CD8-positive, alpha-beta memory T cell (primary cell): ENCODE results near the gene LRRIQ1. TPM values are rescaled to one million over a fixed set of nuclear protein-coding genes. Genes with fewer than 3 reads are reported as not detected.

ENCODE experiments used
- CTCF ChIA-PET: fragments of 350-600 bp; sonication (Branson Sonifier 250); formaldehyde crosslinking; loops from one replicate; lab custom pipeline; 2021; ENCODE audit warnings: antibody characterized with exemption; lab: Charles Lee
- POLR2A ChIA-PET: fragments of 350-600 bp; sonication (Branson Sonifier 250); formaldehyde crosslinking; loops from one replicate; lab custom pipeline; 2021; ENCODE audit warnings: antibody characterized with exemption; lab: Charles Lee
- DNase-seq, 5 donors: peaks; one replicate each; pipeline versions ENCODE4 v3.0.0 to v3.0.0-alpha.2; 2020 to 2022; ENCODE audit warnings: mixed read lengths in 1 of 5
- H3K27ac ChIP-seq: one replicate; pipeline ENCODE4 v1.7.0; 2013; ENCODE audit warnings: low read depth, mild to moderate bottlenecking, low read length, moderate library complexity
- H3K27me3 ChIP-seq: 2 replicates; pipeline ENCODE4 v1.7.0; 2013; ENCODE audit warnings: low read length, mild to moderate bottlenecking; ENCODE audit not compliant: insufficient read depth, poor library complexity, severe bottlenecking
- H3K36me3 ChIP-seq: 2 replicates; pipeline ENCODE4 v1.7.0; 2013; ENCODE audit warnings: mild to moderate bottlenecking, low read length, moderate library complexity; ENCODE audit not compliant: insufficient read depth
- H3K4me1 ChIP-seq: 2 replicates; pipeline ENCODE4 v1.7.0; 2013; ENCODE audit warnings: mild to moderate bottlenecking, low read length, moderate library complexity; ENCODE audit not compliant: insufficient read depth
- H3K4me3 ChIP-seq: 2 replicates; pipeline ENCODE4 v1.7.0; 2013; ENCODE audit warnings: mild to moderate bottlenecking, low read length
- H3K9me3 ChIP-seq: 2 replicates; pipeline ENCODE4 v1.7.0; 2013; ENCODE audit warnings: mild to moderate bottlenecking, low read length
- H3K27ac Mint-ChIP-seq, 8 donors: one replicate each; pipeline ENCODE4 v1.8.0; 2020 to 2021; ENCODE audit warnings: mixed read lengths in 8 of 8, mild to moderate bottlenecking in 6 of 8, inconsistent platforms in 3 of 8, moderate library complexity in 3 of 8
- H3K27me3 Mint-ChIP-seq, 2 donors: one replicate each; pipeline ENCODE4 v1.8.0; 2020 to 2021; ENCODE audit warnings: mixed read lengths in 2 of 2, mild to moderate bottlenecking in 1 of 2, moderate library complexity in 1 of 2
- H3K36me3 Mint-ChIP-seq, 3 donors: one replicate each; pipeline ENCODE4 v1.8.0; 2020 to 2021; ENCODE audit warnings: mixed read lengths in 3 of 3, inconsistent platforms in 1 of 3, mild to moderate bottlenecking in 1 of 3
- H3K4me1 Mint-ChIP-seq, 3 donors: one replicate each; pipeline ENCODE4 v1.8.0; 2020 to 2021; ENCODE audit warnings: mixed read lengths in 3 of 3, inconsistent platforms in 1 of 3, mild to moderate bottlenecking in 1 of 3
- H3K4me3 Mint-ChIP-seq, 7 donors: one replicate each; pipeline ENCODE4 v1.8.0; 2020 to 2021; ENCODE audit warnings: mixed read lengths in 7 of 7, mild to moderate bottlenecking in 6 of 7, moderate library complexity in 4 of 7, inconsistent platforms in 2 of 7
- H3K9me3 Mint-ChIP-seq, 5 donors: one replicate each; pipeline ENCODE4 v1.8.0; 2020 to 2022; ENCODE audit warnings: mixed read lengths in 5 of 5, mild to moderate bottlenecking in 3 of 5, moderate library complexity in 2 of 5, inconsistent platforms in 1 of 5
- polyA plus RNA-seq: library from polyadenylated mRNA; unstranded; fragments of 300-500 nt; fragmentation: Illumina TruSeq; gene quantifications from one replicate; pipeline ENCODE4 v1.2.3, GENCODE V29; 2021
- total RNA-seq, 2 experiments: library from RNA; stranded (reverse); gene quantifications; one replicate each; pipeline ENCODE4 v1.2.3, GENCODE V29; 2021

LRRIQ1 gene
- total and polyA plus RNA-seq, 3 experiments from 2014 or later, result 0.07 TPM; not detected in 2

- peak in 1 of 5 donors; percentile 5 for DNase-seq
- Histone ChIP-seq H3K27me3 (no peaks in the 10 kb centered on the region), H3K27ac (no peak overlapping the region), H3K36me3 (no peaks in the 10 kb centered on the region), H3K4me1 (no peaks in the 10 kb centered on the region), H3K4me3 (no peak overlapping the region), H3K9me3 (no peaks in the 10 kb centered on the region)
- H3K27me3 Mint-ChIP-seq, result peaks cover 0 to 3% of the 10 kb centered on the region in 2 donors
- ChIA-PET POLR2A (no interaction called here), CTCF (interaction anchor here (1.4 to 1.6 kb wide), 2 partner anchors 21 to 155 kb away, joined by 3 to 5 read pairs; no protein-coding TSS in a partner anchor)
- H3K9me3 Mint-ChIP-seq, result peaks cover 0 to 2% (median 0%) of the 10 kb centered on the region in 5 donors
- H3K4me3 Mint-ChIP-seq, result no peak overlapping the region
- no peaks in the 10 kb centered on the region for H3K4me1 Mint-ChIP-seq
- no peaks in the 10 kb centered on the region for H3K36me3 Mint-ChIP-seq
- no peak overlapping the region for H3K27ac Mint-ChIP-seq
Observed at GRCh38 chr12:85029456-85029855, 6.7 kb upstream of the LRRIQ1 start.

DNA sequence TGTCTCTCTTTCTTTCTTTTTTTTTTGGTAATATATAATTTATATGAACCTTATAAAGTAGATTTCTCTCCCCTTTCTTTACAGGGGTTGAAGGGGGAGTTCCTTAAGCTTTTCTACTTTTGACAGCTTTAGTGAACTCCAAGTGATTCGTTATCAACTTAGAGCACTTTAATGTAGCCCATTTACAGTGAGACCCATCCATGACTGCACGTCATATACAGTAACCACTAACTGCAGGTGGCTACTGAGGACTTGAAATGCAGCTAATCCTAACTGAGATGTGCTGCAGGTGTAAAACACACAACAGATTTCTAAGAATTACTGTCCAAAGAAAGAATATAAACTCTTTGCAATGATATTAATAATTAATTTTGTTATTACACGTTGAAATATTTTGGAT lies 582 bp downstream of the LRRIQ1 start:
- no peak overlapping the region for H3K27ac ChIP-seq
- Mint-ChIP-seq H3K27ac (no peak overlapping the region), H3K36me3 (no peaks in the 10 kb centered on the region), H3K4me3 (peak overlapping the region in 6 of 7 donors; percentile 11 to 68 (median 40)), H3K27me3 (peaks cover 0 to 3% of the 10 kb centered on the region in 2 donors), H3K4me1 (peaks cover 3 to 7% (median 4%) of the 10 kb centered on the region in 3 donors), H3K9me3 (peaks cover 0 to 5% (median 2%) of the 10 kb centered on the region in 5 donors)
- CTCF ChIA-PET, result no interaction called here
- no peak for DNase-seq
- POLR2A ChIA-PET, result no interaction called here
- H3K9me3 ChIP-seq, result no peaks in the 10 kb centered on the region
- H3K27me3 ChIP-seq, result no peaks in the 10 kb centered on the region
- no peaks in the 10 kb centered on the region for H3K4me1 ChIP-seq
- no peaks in the 10 kb centered on the region for H3K36me3 ChIP-seq
- no peak overlapping the region for H3K4me3 ChIP-seq

GRCh38 chr12:85041395-85041794 lies 5.2 kb downstream of the LRRIQ1 start:
- Mint-ChIP-seq H3K36me3 (no peaks in the 10 kb centered on the region), H3K4me1 (peaks cover 0 to 1% (median under 1%) of the 10 kb centered on the region in 3 donors), H3K9me3 (peaks cover 0 to 4% (median 2%) of the 10 kb centered on the region in 5 donors), H3K4me3 (no peak overlapping the region), H3K27ac (no peak overlapping the region), H3K27me3 (no peaks in the 10 kb centered on the region)
- POLR2A ChIA-PET, result no interaction called here
- Histone ChIP-seq H3K36me3 (no peaks in the 10 kb centered on the region), H3K27ac (no peak overlapping the region), H3K4me1 (no peaks in the 10 kb centered on the region), H3K9me3 (no peaks in the 10 kb centered on the region), H3K27me3 (no peaks in the 10 kb centered on the region), H3K4me3 (no peak overlapping the region)
- CTCF ChIA-PET, result no interaction called here
- no peak for DNase-seq

DNA sequence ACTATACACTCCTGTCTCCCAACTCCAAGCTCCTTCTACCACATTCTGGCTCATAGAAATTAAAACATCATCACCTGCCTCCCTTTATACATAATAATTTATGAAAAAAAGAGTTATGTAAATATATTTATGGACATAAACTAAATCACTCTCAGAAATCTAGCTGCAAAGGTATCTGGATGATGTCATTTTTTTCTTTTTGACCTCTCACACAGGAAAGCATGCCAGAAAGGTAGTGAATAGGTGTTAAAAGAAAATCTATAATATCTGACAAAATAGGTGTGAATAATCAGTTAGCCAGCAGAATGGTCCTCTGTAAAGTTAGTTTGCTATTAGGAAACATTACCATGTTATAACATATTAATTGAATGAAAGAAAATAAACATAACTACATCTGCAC lies 7.7 kb downstream of the LRRIQ1 start:
- Mint-ChIP-seq H3K27me3 (no peaks in the 10 kb centered on the region), H3K9me3 (peaks cover 0 to 2% (median 2%) of the 10 kb centered on the region in 5 donors), H3K27ac (no peak overlapping the region), H3K36me3 (no peaks in the 10 kb centered on the region), H3K4me1 (no peaks in the 10 kb centered on the region), H3K4me3 (no peak overlapping the region)
- ChIA-PET POLR2A (no interaction called here), CTCF (no interaction called here)
- Histone ChIP-seq H3K27me3 (no peaks in the 10 kb centered on the region), H3K27ac (no peak overlapping the region), H3K4me3 (no peak overlapping the region), H3K4me1 (no peaks in the 10 kb centered on the region), H3K36me3 (no peaks in the 10 kb centered on the region), H3K9me3 (no peaks in the 10 kb centered on the region)
- no peak for DNase-seq

DNA sequence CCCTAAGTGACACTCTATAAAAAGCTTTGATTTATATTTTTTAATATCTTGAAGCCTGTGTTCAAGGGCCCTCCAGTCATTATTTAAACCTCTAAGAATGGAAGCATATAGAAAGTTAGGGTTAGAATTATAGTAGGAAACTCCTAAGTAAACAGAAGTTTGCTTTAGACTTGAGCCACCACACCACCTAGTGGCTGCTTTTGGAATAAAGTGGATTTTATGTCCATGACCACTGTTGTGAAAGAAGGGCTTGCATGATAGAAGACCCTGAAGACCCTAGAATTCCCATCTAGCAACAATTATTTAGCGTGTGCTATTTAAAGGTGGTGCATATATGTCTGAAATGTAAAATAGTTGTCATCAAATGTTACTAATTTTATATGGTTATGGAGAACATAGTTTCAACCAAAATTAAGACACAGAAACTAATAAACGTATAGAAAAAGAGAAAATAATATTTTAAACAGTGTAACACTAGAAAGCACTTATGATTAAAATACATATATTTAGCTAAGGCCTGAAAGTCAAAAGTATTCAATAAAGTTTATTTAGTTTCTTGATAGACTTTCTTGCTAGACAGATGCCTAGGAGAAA lies 21.3 kb downstream of the LRRIQ1 start:
- ChIA-PET CTCF (no interaction called here), POLR2A (no interaction called here)
- Histone ChIP-seq H3K9me3 (no peaks in the 10 kb centered on the region), H3K4me3 (no peak overlapping the region), H3K27me3 (no peaks in the 10 kb centered on the region), H3K36me3 (no peaks in the 10 kb centered on the region), H3K27ac (no peak overlapping the region), H3K4me1 (no peaks in the 10 kb centered on the region)
- no peaks in the 10 kb centered on the region for H3K36me3 Mint-ChIP-seq
- H3K9me3 Mint-ChIP-seq, result peaks cover 0 to 9% (median 0%) of the 10 kb centered on the region in 5 donors
- H3K4me1 Mint-ChIP-seq, result no peaks in the 10 kb centered on the region
- H3K4me3 Mint-ChIP-seq, result no peak overlapping the region
- no peak overlapping the region for H3K27ac Mint-ChIP-seq
- DNase-seq, result peak in 1 of 5 donors; percentile 19
- H3K27me3 Mint-ChIP-seq, result peaks cover 0 to 1% of the 10 kb centered on the region in 2 donors

DNA sequence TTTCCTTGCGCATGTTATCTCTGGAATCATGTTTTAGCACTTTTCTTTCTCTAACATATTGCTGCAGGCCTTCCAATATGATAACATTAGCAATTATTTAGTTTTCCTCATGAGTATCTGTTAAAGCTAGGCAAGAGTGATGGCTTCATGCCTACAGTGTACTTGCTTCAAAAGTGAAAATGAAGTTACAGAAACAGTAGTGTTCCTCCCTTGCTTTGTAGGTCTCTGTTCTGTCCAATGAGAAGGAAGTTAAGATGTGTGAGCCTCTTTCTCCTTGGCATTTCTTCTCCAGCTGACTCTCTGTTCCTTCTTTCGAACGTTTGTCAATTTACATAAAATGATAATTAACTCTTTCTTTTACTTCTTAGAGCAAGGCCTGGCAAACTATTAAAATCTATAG lies 22.2 kb downstream of the LRRIQ1 start:
- no peak overlapping the region for H3K27ac Mint-ChIP-seq

GRCh38 chr12:85059594-85059993 lies 23.4 kb downstream of the LRRIQ1 start:
- Mint-ChIP-seq H3K4me3 (no peak overlapping the region), H3K27me3 (peaks cover 0 to 1% of the 10 kb centered on the region in 2 donors), H3K36me3 (no peaks in the 10 kb centered on the region), H3K27ac (no peak overlapping the region), H3K4me1 (no peaks in the 10 kb centered on the region), H3K9me3 (no peaks in the 10 kb centered on the region)
- no peak overlapping the region for H3K27ac ChIP-seq
- H3K27me3 ChIP-seq, result no peaks in the 10 kb centered on the region
- H3K4me1 ChIP-seq, result no peaks in the 10 kb centered on the region
- H3K9me3 ChIP-seq, result no peaks in the 10 kb centered on the region
- no peak overlapping the region for H3K4me3 ChIP-seq
- ChIA-PET CTCF (no interaction called here), POLR2A (no interaction called here)
- H3K36me3 ChIP-seq, result no peaks in the 10 kb centered on the region
- no peak for DNase-seq

More for the DNA sequence above, 22.2 kb downstream of the LRRIQ1 start:
- Mint-ChIP-seq H3K36me3 (no peaks in the 10 kb centered on the region), H3K4me3 (no peak overlapping the region), H3K9me3 (peaks cover 0 to 8% (median 0%) of the 10 kb centered on the region in 5 donors), H3K27me3 (peaks cover 0 to 1% of the 10 kb centered on the region in 2 donors), H3K4me1 (no peaks in the 10 kb centered on the region)
- ChIA-PET POLR2A (no interaction called here), CTCF (no interaction called here)
- no peak for DNase-seq
- H3K27ac ChIP-seq, result no peak overlapping the region
- no peaks in the 10 kb centered on the region for H3K4me1 ChIP-seq
- no peaks in the 10 kb centered on the region for H3K36me3 ChIP-seq
- no peak overlapping the region for H3K4me3 ChIP-seq
- no peaks in the 10 kb centered on the region for H3K27me3 ChIP-seq
- no peaks in the 10 kb centered on the region for H3K9me3 ChIP-seq

DNA sequence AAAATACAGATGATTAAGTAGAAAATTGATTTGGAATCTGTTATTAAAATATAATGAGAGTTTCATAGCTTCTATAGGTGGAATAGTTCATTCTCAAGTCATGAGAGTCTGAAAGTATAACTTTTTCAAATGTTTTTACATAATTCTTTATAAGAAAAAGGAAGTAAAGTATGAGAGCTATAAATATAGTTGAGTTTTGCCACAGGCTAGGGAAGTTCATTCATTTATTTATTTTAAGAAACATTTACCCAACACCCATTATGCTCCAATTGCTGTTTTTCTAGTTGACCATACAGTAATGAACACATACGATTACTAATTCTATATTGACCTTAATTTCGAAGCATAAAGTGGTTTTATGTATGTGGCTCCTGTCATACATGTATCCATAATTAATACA lies 24.8 kb downstream of the LRRIQ1 start:
- Mint-ChIP-seq H3K36me3 (no peaks in the 10 kb centered on the region), H3K27ac (no peak overlapping the region), H3K4me3 (no peak overlapping the region), H3K9me3 (peaks cover 0 to 2% (median 0%) of the 10 kb centered on the region in 5 donors), H3K27me3 (peaks cover 0 to 1% of the 10 kb centered on the region in 2 donors), H3K4me1 (no peaks in the 10 kb centered on the region)
- no peak for DNase-seq
- Histone ChIP-seq H3K4me1 (no peaks in the 10 kb centered on the region), H3K9me3 (no peaks in the 10 kb centered on the region), H3K36me3 (no peaks in the 10 kb centered on the region), H3K27me3 (no peaks in the 10 kb centered on the region), H3K4me3 (no peak overlapping the region), H3K27ac (no peak overlapping the region)
- ChIA-PET CTCF (no interaction called here), POLR2A (no interaction called here)
